GM12878 (cell line): ENCODE measurements around the gene PDE6D. TPM values are rescaled to one million over a fixed set of nuclear protein-coding genes. Genes with fewer than 3 reads are reported as not detected.

Experiments used
- ATAC-seq: fragments of 200-7000 bp; cut with Tn5 transposase; 3 replicates; pipeline ENCODE4 v1.9.1; 2020; ENCODE audit warnings: mild to moderate bottlenecking, moderate library complexity
- BruUV-seq: library from RNA; stranded (reverse); fragments of 400-500 nt; replicated peaks from 2 replicates; lab custom pipeline; 2021; lab: Mats Ljungman, UMichigan
- CTCF ChIA-PET: fragments of 300-600 bp; sonication (Branson Sonifier 250); formaldehyde crosslinking; extraction: SDS; loops from one replicate; lab custom pipeline; 2021; ENCODE audit warnings: inconsistent platforms; lab: Yijun Ruan, JAX
- POLR2A ChIA-PET: fragments of 350-600 bp; formaldehyde crosslinking; extraction: SDS; loops from one replicate; lab custom pipeline; 2021; ENCODE audit warnings: inconsistent platforms; lab: Charles Lee
- RAD21 ChIA-PET: fragments of 300-600 bp; sonication (Branson Sonifier 250); formaldehyde crosslinking; loops from one replicate; lab custom pipeline; 2023; ENCODE audit warnings: antibody characterized with exemption; ENCODE audit not compliant: unreplicated experiment; lab: Charles Lee
- SMC1A ChIA-PET: fragments of 300-600 bp; sonication (Branson Sonifier 250); formaldehyde crosslinking; loops from one replicate; lab custom pipeline; 2023; ENCODE audit not compliant: unreplicated experiment, uncharacterized antibody; lab: Charles Lee
- DNase-seq: peaks from one replicate; pipeline ENCODE4 v3.0.0-alpha.2; 2011; ENCODE audit warnings: low read depth, low spot score
- FAIRE-seq: peaks from 3 replicates; lab custom pipeline; 2011; peaks lifted over from hg19 to GRCh38; lab: Jason Lieb, UNC
- H2AFZ ChIP-seq: 2 replicates; pipeline ENCODE4 v1.6.0; 2011; ENCODE audit warnings: low read depth, low read length, control low read depth; ENCODE audit not compliant: control insufficient read depth
- H3K27ac ChIP-seq: 2 replicates; pipeline ENCODE4 v1.5.1; 2011; ENCODE audit warnings: control low read depth; ENCODE audit not compliant: control insufficient read depth, insufficient read depth
- H3K27me3 ChIP-seq, 2 experiments: replicated peaks in 1 of 2; 2 replicates each; pipeline versions ENCODE4 v1.6.0 to v1.6.1; 2011; ENCODE audit warnings: low read length in 1 of 2; ENCODE audit not compliant: control insufficient read depth in 2 of 2, insufficient read depth in 2 of 2
- H3K36me3 ChIP-seq, 2 experiments: 2 replicates each; pipeline ENCODE4 v1.5.1; 2011; ENCODE audit warnings: low read length in 1 of 2; ENCODE audit not compliant: control insufficient read depth in 2 of 2, insufficient read depth in 2 of 2
- H3K4me1 ChIP-seq: 2 replicates; pipeline ENCODE4 v1.6.1; 2011; ENCODE audit warnings: mild to moderate bottlenecking, low read length, moderate library complexity, mixed read lengths; ENCODE audit not compliant: control insufficient read depth, insufficient read depth
- H3K4me2 ChIP-seq: 2 replicates; pipeline ENCODE4 v1.6.0; 2011; ENCODE audit warnings: control low read depth; ENCODE audit not compliant: control insufficient read depth, insufficient read depth
- H3K4me3 ChIP-seq: fragments of 200-600 bp; sonication (generic); 2 replicates; pipeline ENCODE4 v1.5.1; 2016
- H3K79me2 ChIP-seq: 2 replicates; pipeline ENCODE4 v1.6.0; 2011; ENCODE audit warnings: low read length; ENCODE audit not compliant: control insufficient read depth, insufficient read depth
- H3K9ac ChIP-seq: 2 replicates; pipeline ENCODE4 v1.8.0; 2011; ENCODE audit warnings: low read length, control low read depth, mixed read lengths; ENCODE audit not compliant: control insufficient read depth, insufficient read depth
- H3K9me3 ChIP-seq: replicated peaks from 3 replicates; pipeline ENCODE4 v1.5.1; 2011; ENCODE audit warnings: mild to moderate bottlenecking, low read length; ENCODE audit not compliant: control insufficient read depth, insufficient read depth
- H4K20me1 ChIP-seq: 2 replicates; pipeline ENCODE4 v1.6.0; 2011; ENCODE audit not compliant: control insufficient read depth, insufficient read depth
- ATF7 ChIP-seq: fragments of 450-650 bp; IDR thresholded peaks from 2 replicates; pipeline ENCODE4 v1.6.1; 2016; ENCODE audit warnings: low read depth, mild to moderate bottlenecking
- BCL3 ChIP-seq: IDR thresholded peaks from 2 replicates; pipeline ENCODE4 v1.6.1; 2011; ENCODE audit warnings: borderline replicate concordance, low read depth, mild to moderate bottlenecking, moderate library complexity, low read length; ENCODE audit not compliant: insufficient read depth, poor library complexity, severe bottlenecking
- E2F8 ChIP-seq: fragments of 450-650 bp; IDR thresholded peaks from 2 replicates; pipeline ENCODE4 v1.6.1; 2018; ENCODE audit warnings: mild to moderate bottlenecking, low read depth, moderate library complexity; ENCODE audit not compliant: partially characterized antibody
- GABPA ChIP-seq: IDR thresholded peaks from 2 replicates; pipeline ENCODE4 v1.6.1; 2014; ENCODE audit warnings: antibody characterized with exemption, low read depth, mild to moderate bottlenecking, inconsistent platforms
- MEF2A ChIP-seq: IDR thresholded peaks from 2 replicates; pipeline ENCODE4 v1.6.1; 2011; ENCODE audit warnings: low read depth, mild to moderate bottlenecking, low read length, moderate library complexity; ENCODE audit not compliant: insufficient read depth
- MTA2 ChIP-seq: fragments of 450-650 bp; IDR thresholded peaks from 2 replicates; pipeline ENCODE4 v1.6.1; 2016; ENCODE audit warnings: low read depth, mild to moderate bottlenecking, moderate library complexity
- MYB ChIP-seq: fragments of 150-350 bp; IDR thresholded peaks from 2 replicates; pipeline ENCODE4 v1.6.1; 2014; ENCODE audit warnings: mild to moderate bottlenecking, low read depth, low read length, borderline replicate concordance
- NFIC ChIP-seq: IDR thresholded peaks from 2 replicates; pipeline ENCODE4 v1.6.1; 2012; ENCODE audit warnings: low read depth, mild to moderate bottlenecking, inconsistent platforms, low read length, moderate library complexity
- POLR2AphosphoS5 ChIP-seq: IDR thresholded peaks from 2 replicates; pipeline ENCODE4 v1.6.1; 2011; ENCODE audit warnings: mild to moderate bottlenecking, low read length, inconsistent platforms
- RCOR1 ChIP-seq: conservative IDR thresholded peaks from 2 replicates; pipeline ENCODE4 v1.6.1; 2012; ENCODE audit warnings: low read depth, low read length, improper control_type of control experiment
- REST ChIP-seq: IDR thresholded peaks from 2 replicates; pipeline ENCODE4 v1.6.1; 2012; ENCODE audit warnings: mild to moderate bottlenecking, low read depth, low read length
- SMAD5 ChIP-seq: IDR thresholded peaks from 2 replicates; pipeline ENCODE4 v1.6.1; 2016; ENCODE audit warnings: antibody characterized with exemption, low read depth
- SMC3 ChIP-seq: IDR thresholded peaks from 2 replicates; pipeline ENCODE4 v1.6.1; 2011; ENCODE audit warnings: low read length, improper control_type of control experiment, borderline replicate concordance
- STAT3 ChIP-seq: IDR thresholded peaks from 2 replicates; pipeline ENCODE4 v1.6.1; 2011; ENCODE audit warnings: low read depth, low read length, improper control_type of control experiment
- SUPT20H ChIP-seq: IDR thresholded peaks from 2 replicates; pipeline ENCODE4 v1.6.1; 2011; ENCODE audit warnings: low read depth, mild to moderate bottlenecking, low read length, moderate library complexity, borderline replicate concordance; ENCODE audit not compliant: control insufficient read depth
- SUZ12 ChIP-seq: fragments of 200-600 bp; sonication (generic); IDR thresholded peaks from one replicate; pipeline ENCODE4 v1.6.1; 2018; ENCODE audit warnings: antibody characterized with exemption, mild to moderate bottlenecking; ENCODE audit not compliant: unreplicated experiment
- ZNF384 ChIP-seq: IDR thresholded peaks from 2 replicates; pipeline ENCODE4 v1.6.1; 2012; ENCODE audit warnings: low read depth, mild to moderate bottlenecking, low read length, improper control_type of control experiment, borderline replicate concordance
- WGBS: methylation state at CpG from one replicate; pipeline ENCODE4 v1.1.6; 2016; ENCODE audit warnings: low lambda C conversion rate; ENCODE audit not compliant: insufficient replicate concordance, insufficient coverage; ENCODE audit errors: missing lambda C conversion rate; 5-methylcytosine and 5-hydroxymethylcytosine counted together
- in situ Hi-C: fragments of 300-500 bp; cut with MboI; formaldehyde crosslinking; loops from 9 replicates; pipeline ENCODE4 v1.14.3; 2018; ENCODE audit warnings: mixed read lengths
- intact Hi-C: fragments of 100-400 bp; cut with micrococcal nuclease; formaldehyde crosslinking; loops from one replicate; pipeline ENCODE4 v1.14.2; 2022; ENCODE audit not compliant: unreplicated experiment
- polyA plus RNA-seq, 11 experiments: library from polyadenylated mRNA; depleted of rRNA in 4 of 11; unstranded in 6 of 11; stranded (reverse) in 5 of 11; fragments of >200 nt; fragmentation: Nextera tagmentation in 4 of 11; fragmentation: Illumina TruSeq in 1 of 11; extraction: Ambion mirVana in 4 of 11; extraction: Trizol in 1 of 11; gene quantifications; 1 replicate in 1 of 11; 2 replicates in 10 of 11; pipeline versions ENCODE4 v1.2.1 to v1.2.3, GENCODE V29; 2011 to 2016; ENCODE audit warnings: inconsistent platforms in 2 of 11, missing spikeins in 2 of 11, low read depth in 1 of 11
- total RNA-seq, 4 experiments: library from RNA; depleted of rRNA in 3 of 4; stranded (reverse); fragments of >200 nt in 3 of 4; fragmentation: Illumina TruSeq in 1 of 4; extraction: Trizol in 1 of 4; gene quantifications; 2 replicates each; pipeline versions ENCODE4 v1.2.1 to v1.2.3, GENCODE V29; 2013 to 2021

Gene PDE6D
- total and polyA plus RNA-seq, 10 of the 15 experiments (the other 5 are each of a cell fraction or from before 2014, with no cell fraction given), result 8.2 to 69.4 (median 56.2) TPM

GRCh38 chr2:231715499-231715837 is 65.6 kb downstream of the PDE6D start:
- no TSS peak for BruUV-seq
- no peak overlapping the region for H3K27ac ChIP-seq
- H4K20me1 ChIP-seq, result peaks cover 15% of the 10 kb centered on the region
- ChIA-PET CTCF (interaction anchor here (0.7 to 11.8 kb wide), 22 partner anchors 10 to 154 kb away, joined by 3 to 811 read pairs (median 6); partner anchors contain the start of gene COPS7B), RAD21 (interaction anchor here (1.1 to 11.7 kb wide), 13 partner anchors 11 to 201 kb away, joined by 3 to 463 read pairs (median 10); partner anchors contain the start of gene COPS7B), POLR2A (interaction anchor here (1.6 to 7.3 kb wide), 4 partner anchors 35 to 102 kb away, joined by 3 to 102 read pairs (median 32); no protein-coding TSS in a partner anchor), SMC1A (interaction anchor here (1.0 to 16.5 kb wide), 15 partner anchors 12 to 143 kb away, joined by 3 to 343 read pairs (median 8); no protein-coding TSS in a partner anchor)
- H3K9me3 ChIP-seq, result no peaks in the 10 kb centered on the region
- 27% methylated on average over 5 of the region's 5 CpGs for WGBS
- H2AFZ ChIP-seq, result no peak overlapping the region
- peaks cover 24% of the 10 kb centered on the region for H3K79me2 ChIP-seq
- H3K9ac ChIP-seq, result no peak overlapping the region
- no peaks in the 10 kb centered on the region for H3K27me3 ChIP-seq
- no peak overlapping the region for H3K4me2 ChIP-seq
- peaks cover 8 to 25% of the 10 kb centered on the region in 2 experiments for H3K36me3 ChIP-seq
- H3K4me1 ChIP-seq, result peaks cover 23% of the 10 kb centered on the region
- DNase-seq, result no peak
- in situ Hi-C loops, result loop anchor here (5.0 kb wide), 2 partner anchors 38 to 108 kb away; no protein-coding TSS in a partner anchor
- no peak for ATAC-seq
- intact Hi-C loops, result loop anchor here (2.0 kb wide), 2 partner anchors 67 to 103 kb away; no protein-coding TSS in a partner anchor
- FAIRE-seq, result no peak
- no peak overlapping the region for H3K4me3 ChIP-seq
- no peak for TF ChIP-seq SUPT20H
- TF ChIP-seq MTA2, result no peak
- no peak for TF ChIP-seq STAT3
- TF ChIP-seq POLR2AphosphoS5, result no peak
- no peak for TF ChIP-seq SUZ12
- TF ChIP-seq SMC3, result no peak
- TF ChIP-seq MEF2A, result no peak
- TF ChIP-seq MYB, result no peak
- no peak for TF ChIP-seq BCL3
- TF ChIP-seq REST, result no peak
- no peak for TF ChIP-seq RCOR1
- no peak for TF ChIP-seq SMAD5
- TF ChIP-seq E2F8, result no peak
- no peak for TF ChIP-seq ATF7
- no peak for TF ChIP-seq NFIC
- no peak for TF ChIP-seq ZNF384
- TF ChIP-seq GABPA, result no peak
